ENCODE results near the gene FCHSD2. TPM values are rescaled to one million over a fixed set of nuclear protein-coding genes. Genes with fewer than 3 reads are reported as not detected.

The FCHSD2 gene
- total and polyA plus RNA-seq, 5 experiments from 2014 or later = 11.8 to 70.0 (median 15.6) TPM

DNA sequence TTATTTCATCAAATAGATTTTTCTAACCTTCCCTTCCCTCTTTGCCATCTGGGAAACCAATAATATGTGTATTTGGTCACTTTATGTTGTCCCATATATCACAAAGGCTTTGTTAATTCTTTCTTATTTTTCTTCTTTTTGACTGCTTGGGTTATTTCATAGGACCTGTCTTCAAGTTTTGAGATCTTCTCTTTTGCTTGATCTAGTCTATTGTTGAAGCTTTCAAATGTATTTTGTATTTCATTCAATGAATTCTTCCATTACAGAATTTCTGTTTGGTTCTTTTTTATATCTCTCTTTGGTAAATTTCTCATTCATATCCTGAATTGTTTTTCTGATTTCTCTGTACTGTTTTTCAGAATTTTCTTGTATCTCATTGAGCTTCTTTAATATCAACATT lies 132.1 kb downstream of the FCHSD2 start:
- H3K27ac Mint-ChIP-seq = no peak overlapping the region

GRCh38 chr11:73004088-73004487 lies 138.0 kb downstream of the FCHSD2 start:
- peaks cover 0 to 11% (median 2%) of the 10 kb centered on the region in 9 donors for H3K9me3 Mint-ChIP-seq
- H3K27me3 Mint-ChIP-seq = no peaks in the 10 kb centered on the region
- H3K36me3 Mint-ChIP-seq = peaks cover 7 to 23% (median 7%) of the 10 kb centered on the region in 3 donors
- peaks cover 13 to 44% (median 22%) of the 10 kb centered on the region in 4 donors for H3K4me1 Mint-ChIP-seq
- POLR2A ChIA-PET = no interaction called here
- DNase-seq (no peak), ATAC-seq (no peak)
- H3K27ac Mint-ChIP-seq = peak overlapping the region in 4 of 10 donors; percentile 0 to 56 (median 12)
- H3K4me3 Mint-ChIP-seq = no peak overlapping the region

More for the DNA sequence above, 132.1 kb downstream of the FCHSD2 start:
- Mint-ChIP-seq H3K36me3 (peaks cover 36 to 46% (median 45%) of the 10 kb centered on the region in 3 donors), H3K27me3 (no peaks in the 10 kb centered on the region), H3K4me1 (peaks cover 11 to 34% (median 17%) of the 10 kb centered on the region in 4 donors), H3K4me3 (no peak overlapping the region), H3K9me3 (peaks cover 0 to 38% (median 16%) of the 10 kb centered on the region in 9 donors)
- DNase-seq (no peak), ATAC-seq (no peak)
- POLR2A ChIA-PET = no interaction called here

DNA sequence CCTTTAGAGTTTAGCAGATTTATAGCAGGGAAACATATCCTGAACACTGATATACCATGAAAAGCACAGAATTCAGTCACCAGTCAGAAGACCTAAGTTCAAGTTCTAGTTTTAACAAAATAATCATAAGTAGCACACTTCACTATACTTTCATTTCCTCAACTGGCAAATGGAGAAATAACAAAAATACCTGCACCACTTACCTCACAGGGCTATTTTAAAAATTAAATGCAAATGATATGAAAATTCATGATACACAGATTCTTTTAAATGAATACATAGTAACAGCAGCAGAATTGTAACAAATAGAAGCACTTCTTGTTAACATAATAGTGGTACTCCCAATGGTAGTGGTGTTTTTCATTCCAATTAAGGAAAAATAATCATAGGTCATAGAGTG lies 139.0 kb downstream of the FCHSD2 start:
- DNase-seq (no peak), ATAC-seq (no peak)
- Mint-ChIP-seq H3K27me3 (no peaks in the 10 kb centered on the region), H3K27ac (peak overlapping the region in 3 of 10 donors; percentile 19 to 72 (median 20)), H3K9me3 (peaks cover 0 to 3% (median 0%) of the 10 kb centered on the region in 9 donors), H3K4me3 (no peak overlapping the region), H3K36me3 (peaks cover 0 to 18% (median 1%) of the 10 kb centered on the region in 3 donors), H3K4me1 (peaks cover 13 to 47% (median 20%) of the 10 kb centered on the region in 4 donors)
- POLR2A ChIA-PET = no interaction called here

DNA sequence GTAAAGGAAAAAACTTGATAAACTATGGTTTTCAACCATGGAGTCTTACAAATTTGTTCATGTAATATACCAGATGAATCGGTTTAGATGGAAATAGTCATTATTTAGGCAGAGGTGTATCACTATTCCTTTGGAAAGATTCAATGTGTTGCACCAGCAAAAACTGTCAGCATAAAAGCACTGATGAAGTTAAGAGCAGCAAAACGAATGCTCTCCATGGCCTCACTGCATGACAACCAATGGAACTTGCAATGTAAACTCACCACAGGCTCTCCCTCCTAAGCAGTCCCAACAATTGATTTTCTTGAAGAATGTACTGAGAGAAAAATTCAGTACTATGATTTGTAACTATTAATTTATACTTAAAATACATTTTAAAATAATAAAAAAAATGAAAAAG lies 139.9 kb downstream of the FCHSD2 start:
- Mint-ChIP-seq H3K27ac (peak overlapping the region in 2 of 10 donors; percentile 12 to 72), H3K36me3 (peaks cover 0 to 21% (median 1%) of the 10 kb centered on the region in 3 donors), H3K4me1 (peaks cover 13 to 45% (median 19%) of the 10 kb centered on the region in 4 donors), H3K27me3 (no peaks in the 10 kb centered on the region), H3K4me3 (no peak overlapping the region), H3K9me3 (peaks cover 0 to 3% (median 0%) of the 10 kb centered on the region in 9 donors)
- POLR2A ChIA-PET = no interaction called here
- DNase-seq (no peak), ATAC-seq (no peak)

- POLR2A ChIA-PET = no interaction called here
- no peak overlapping the region for H3K4me3 Mint-ChIP-seq
Observed at GRCh38 chr11:73001615-73002014, 140.5 kb downstream of the FCHSD2 start.

GRCh38 chr11:72998676-72999075 lies 143.4 kb downstream of the FCHSD2 start:
- no peak overlapping the region for H3K4me3 Mint-ChIP-seq
- DNase-seq (no peak), ATAC-seq (no peak)
- H3K4me1 Mint-ChIP-seq = peaks cover 0 to 34% (median 11%) of the 10 kb centered on the region in 4 donors
- H3K27ac Mint-ChIP-seq = no peak overlapping the region
- peaks cover 0 to 22% (median 5%) of the 10 kb centered on the region in 3 donors for H3K36me3 Mint-ChIP-seq
- no peaks in the 10 kb centered on the region for H3K27me3 Mint-ChIP-seq
- POLR2A ChIA-PET = interaction anchor here (0.6 kb wide), 1 partner anchor 135 kb away, joined by 3 read pairs; no protein-coding TSS in a partner anchor
- no peaks in the 10 kb centered on the region for H3K9me3 Mint-ChIP-seq

More at GRCh38 chr11:73001615-73002014, 140.5 kb downstream of the FCHSD2 start:
- Mint-ChIP-seq H3K27me3 (no peaks in the 10 kb centered on the region), H3K9me3 (peaks cover 0 to 2% (median 0%) of the 10 kb centered on the region in 9 donors), H3K36me3 (peaks cover 0 to 20% (median 1%) of the 10 kb centered on the region in 3 donors), H3K27ac (peak overlapping the region in 1 of 10 donors; percentile 72), H3K4me1 (peaks cover 15 to 49% (median 21%) of the 10 kb centered on the region in 4 donors)
- DNase-seq = no peak
- no peak for ATAC-seq

DNA sequence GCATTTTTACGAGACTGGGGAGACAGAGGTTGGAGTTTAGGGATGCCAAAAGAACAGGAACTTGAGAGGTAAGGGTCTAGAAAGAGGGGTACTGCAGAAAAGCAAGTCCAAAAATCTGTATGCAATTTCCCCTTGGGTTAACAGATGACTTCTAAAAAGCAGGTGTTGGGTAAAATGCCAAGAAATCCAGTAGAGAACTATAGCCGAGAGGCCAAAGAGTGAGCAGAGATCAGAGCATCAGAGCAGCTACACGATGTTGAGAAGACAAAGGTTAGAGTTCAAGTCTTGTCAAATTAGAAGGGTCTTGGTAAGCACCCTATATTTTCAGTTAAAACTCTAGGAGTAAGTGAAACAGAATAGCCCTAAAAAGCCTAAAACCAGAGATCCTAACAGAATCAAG lies 145.2 kb downstream of the FCHSD2 start:
- POLR2A ChIA-PET = interaction anchor here (0.5 kb wide), 1 partner anchor 877 kb away, joined by 4 read pairs; no protein-coding TSS in a partner anchor
- H3K27ac Mint-ChIP-seq = peak overlapping the region in 2 of 10 donors; percentile 34 to 73
- DNase-seq (no peak), ATAC-seq (no peak)
- H3K4me1 Mint-ChIP-seq = peaks cover 0 to 24% (median 8%) of the 10 kb centered on the region in 4 donors
- H3K4me3 Mint-ChIP-seq = peak overlapping the region in 1 of 10 donors; percentile 43
- H3K36me3 Mint-ChIP-seq = peaks cover 0 to 22% (median 4%) of the 10 kb centered on the region in 3 donors
- H3K9me3 Mint-ChIP-seq = no peaks in the 10 kb centered on the region
- no peaks in the 10 kb centered on the region for H3K27me3 Mint-ChIP-seq

DNA sequence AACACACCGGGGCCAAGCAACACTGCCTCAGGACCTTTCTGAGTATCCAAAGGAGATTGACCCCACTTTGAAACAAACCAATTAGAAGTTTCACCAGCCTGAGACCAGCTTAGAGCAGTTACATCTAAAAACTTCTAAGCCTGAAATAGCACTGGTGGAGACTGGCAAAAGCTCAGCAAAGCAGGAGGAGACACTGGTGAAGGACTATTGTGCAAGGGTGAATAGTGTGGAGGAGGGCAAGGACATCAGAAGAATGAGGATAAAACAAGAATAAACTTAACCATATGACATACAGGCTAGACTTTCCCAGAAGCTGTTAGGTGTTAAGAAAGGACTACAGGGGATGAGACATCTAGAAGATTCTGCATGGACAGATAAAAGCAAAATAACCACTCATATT lies 152.4 kb downstream of the FCHSD2 start:
- H3K9me3 Mint-ChIP-seq = no peaks in the 10 kb centered on the region
- no peak overlapping the region for H3K4me3 Mint-ChIP-seq
- DNase-seq = no peak
- POLR2A ChIA-PET = no interaction called here
- H3K36me3 Mint-ChIP-seq = peaks cover 0 to 45% (median 16%) of the 10 kb centered on the region in 3 donors
- peak overlapping the region in 2 of 10 donors; percentile 5 to 24 for H3K27ac Mint-ChIP-seq
- H3K27me3 Mint-ChIP-seq = no peaks in the 10 kb centered on the region
- peaks cover 4 to 24% (median 12%) of the 10 kb centered on the region in 4 donors for H3K4me1 Mint-ChIP-seq
- ATAC-seq = no peak

GRCh38 chr11:72988821-72989220 lies 153.3 kb downstream of the FCHSD2 start:
- DNase-seq = no peak
- Mint-ChIP-seq H3K4me3 (no peak overlapping the region), H3K9me3 (no peaks in the 10 kb centered on the region), H3K36me3 (peaks cover 0 to 53% (median 15%) of the 10 kb centered on the region in 3 donors), H3K27ac (peak overlapping the region in 1 of 10 donors; percentile 24), H3K27me3 (no peaks in the 10 kb centered on the region), H3K4me1 (peaks cover 4 to 24% (median 11%) of the 10 kb centered on the region in 4 donors)
- POLR2A ChIA-PET = no interaction called here
- no peak for ATAC-seq

GRCh38 chr11:72985645-72986044 lies 156.5 kb downstream of the FCHSD2 start:
- no peak for ATAC-seq

GRCh38 chr11:72984453-72985077 lies 157.6 kb downstream of the FCHSD2 start:
- peaks cover 0 to 19% (median 3%) of the 10 kb centered on the region in 4 donors for H3K4me1 Mint-ChIP-seq

More at GRCh38 chr11:72985645-72986044, 156.5 kb downstream of the FCHSD2 start:
- POLR2A ChIA-PET = no interaction called here
- no peaks in the 10 kb centered on the region for H3K27me3 Mint-ChIP-seq
- peak overlapping the region in 4 of 10 donors; percentile 12 to 77 (median 42) for H3K27ac Mint-ChIP-seq
- peaks cover 4 to 25% (median 9%) of the 10 kb centered on the region in 4 donors for H3K4me1 Mint-ChIP-seq
- no peak for DNase-seq
- H3K36me3 Mint-ChIP-seq = peaks cover 0 to 73% (median 22%) of the 10 kb centered on the region in 3 donors
- no peaks in the 10 kb centered on the region for H3K9me3 Mint-ChIP-seq
- H3K4me3 Mint-ChIP-seq = no peak overlapping the region

DNA sequence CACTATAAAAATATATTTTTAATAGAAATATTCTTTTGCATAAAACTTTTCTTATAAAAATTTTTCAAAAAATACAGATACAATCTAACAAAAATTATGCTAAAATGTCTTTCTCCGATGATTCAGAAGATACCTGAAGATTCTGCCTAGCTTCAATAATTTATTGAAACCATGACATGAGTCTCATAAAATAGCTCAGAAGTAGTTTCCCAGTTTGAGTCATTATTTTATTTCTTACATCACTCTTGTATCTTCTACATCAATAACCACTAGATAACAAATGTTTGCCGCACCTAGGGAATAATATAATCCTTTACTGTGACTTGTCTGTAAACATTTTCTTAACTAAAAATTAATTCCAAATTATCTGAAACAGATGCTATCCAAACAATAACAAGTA lies 158.6 kb downstream of the FCHSD2 start:
- Mint-ChIP-seq H3K4me1 (peaks cover 0 to 22% (median 2%) of the 10 kb centered on the region in 4 donors), H3K9me3 (peaks cover 0 to under 1% (median 0%) of the 10 kb centered on the region in 9 donors), H3K27ac (no peak overlapping the region), H3K27me3 (no peaks in the 10 kb centered on the region), H3K4me3 (no peak overlapping the region), H3K36me3 (peaks cover 0 to 76% (median 39%) of the 10 kb centered on the region in 3 donors)
- no peak for DNase-seq
- POLR2A ChIA-PET = no interaction called here
- ATAC-seq = no peak

More at GRCh38 chr11:72984453-72985077, 157.6 kb downstream of the FCHSD2 start:
- H3K4me3 Mint-ChIP-seq = no peak overlapping the region
- H3K36me3 Mint-ChIP-seq = peaks cover 0 to 74% (median 30%) of the 10 kb centered on the region in 3 donors
- no peaks in the 10 kb centered on the region for H3K9me3 Mint-ChIP-seq
- no peak overlapping the region for H3K27ac Mint-ChIP-seq
- H3K27me3 Mint-ChIP-seq = no peaks in the 10 kb centered on the region
- POLR2A ChIA-PET = no interaction called here
- no peak for ATAC-seq
- no peak for DNase-seq
